ENCODE data around the gene NEU1.
A peak's percentile ranks its signal among the peaks of the same experiment; 100 is the strongest.
"Not testable (repeated sequence)": the region's sequence is repeated elsewhere in the genome, so short reads cannot be mapped to it uniquely, and the experiment has no call there.

Gene NEU1

DNA sequence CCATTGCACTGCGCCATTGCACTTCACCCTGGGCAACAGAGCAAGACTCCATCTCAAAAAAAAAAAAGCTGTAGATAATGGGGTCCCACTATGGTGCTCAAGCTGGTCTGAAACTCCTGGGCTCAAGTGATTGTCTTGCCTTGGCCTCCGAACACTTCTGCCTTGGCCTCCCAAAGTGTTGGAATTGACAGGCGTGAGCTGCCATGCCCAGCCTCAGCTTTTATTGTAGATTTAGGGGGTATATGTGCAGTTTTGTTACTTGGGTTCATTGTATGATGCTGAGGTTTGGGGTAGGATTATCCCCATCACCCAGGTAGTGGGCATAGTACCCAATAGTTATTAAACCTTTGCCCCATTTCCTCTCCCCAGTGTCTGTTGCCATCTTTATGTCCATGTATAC lies 23.7 kb downstream of the NEU1 start:
- no peak for DNase-seq (ENCODE audit: low spot score)

DNA sequence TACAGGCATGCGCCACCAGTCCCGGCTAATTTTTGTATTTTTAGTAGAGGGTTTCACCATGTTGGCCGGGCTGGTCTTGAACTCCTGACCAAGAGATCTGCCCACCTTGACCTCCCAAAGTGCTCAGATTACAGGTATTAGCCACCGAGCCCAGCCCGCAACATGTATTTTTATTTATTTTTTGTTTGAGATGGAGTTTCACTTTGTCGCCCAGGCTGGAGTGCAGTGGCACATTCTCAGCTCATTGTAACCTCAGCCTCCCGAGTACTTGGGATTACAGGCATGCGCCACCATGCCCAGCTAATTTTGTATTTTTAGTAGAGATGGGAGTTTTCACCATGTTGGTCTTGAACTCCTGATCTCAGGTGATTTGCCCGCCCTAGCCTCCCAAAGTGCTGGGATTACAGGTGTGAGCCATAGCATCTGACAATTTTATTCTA lies 24.5 kb downstream of the NEU1 start:
- not testable (repeated sequence) for DNase-seq (ENCODE audit: low spot score)

DNA sequence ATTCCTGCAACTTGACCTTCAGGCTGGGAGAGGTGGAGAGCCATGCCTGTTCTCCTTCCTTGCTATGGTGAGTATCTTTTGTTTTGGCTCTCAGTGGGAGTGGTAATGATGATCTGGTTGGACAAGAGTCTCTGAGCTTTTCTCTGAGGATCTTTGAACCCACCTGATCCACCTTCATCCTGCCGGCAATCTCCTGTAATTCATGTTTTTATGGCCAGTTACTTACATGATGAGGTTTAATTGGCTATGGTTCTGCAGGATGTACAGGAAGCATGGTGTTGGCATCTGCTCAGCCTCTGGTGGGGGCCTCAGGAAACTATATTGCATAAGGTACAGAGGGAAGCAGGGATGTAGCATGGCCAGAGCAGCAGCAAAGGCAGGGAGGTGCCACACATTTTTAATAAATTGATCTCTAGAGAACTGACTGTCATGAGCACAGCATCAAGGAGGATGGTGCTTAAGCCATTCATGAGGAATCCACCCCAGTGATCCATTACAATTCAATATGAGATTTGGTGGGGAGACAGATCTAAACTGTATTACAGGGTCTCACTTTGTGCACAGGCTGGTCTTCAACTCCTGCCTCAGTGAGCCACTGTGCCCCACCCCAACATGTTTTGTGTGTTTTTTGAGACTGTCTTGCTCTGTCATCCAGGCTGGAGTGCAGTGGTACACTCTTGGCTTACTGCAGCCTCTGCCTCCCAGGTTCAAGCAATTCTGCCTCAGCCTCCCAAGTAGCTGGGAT lies 25.1 kb downstream of the NEU1 start:
- no peak for DNase-seq (ENCODE audit: low spot score)

DNA sequence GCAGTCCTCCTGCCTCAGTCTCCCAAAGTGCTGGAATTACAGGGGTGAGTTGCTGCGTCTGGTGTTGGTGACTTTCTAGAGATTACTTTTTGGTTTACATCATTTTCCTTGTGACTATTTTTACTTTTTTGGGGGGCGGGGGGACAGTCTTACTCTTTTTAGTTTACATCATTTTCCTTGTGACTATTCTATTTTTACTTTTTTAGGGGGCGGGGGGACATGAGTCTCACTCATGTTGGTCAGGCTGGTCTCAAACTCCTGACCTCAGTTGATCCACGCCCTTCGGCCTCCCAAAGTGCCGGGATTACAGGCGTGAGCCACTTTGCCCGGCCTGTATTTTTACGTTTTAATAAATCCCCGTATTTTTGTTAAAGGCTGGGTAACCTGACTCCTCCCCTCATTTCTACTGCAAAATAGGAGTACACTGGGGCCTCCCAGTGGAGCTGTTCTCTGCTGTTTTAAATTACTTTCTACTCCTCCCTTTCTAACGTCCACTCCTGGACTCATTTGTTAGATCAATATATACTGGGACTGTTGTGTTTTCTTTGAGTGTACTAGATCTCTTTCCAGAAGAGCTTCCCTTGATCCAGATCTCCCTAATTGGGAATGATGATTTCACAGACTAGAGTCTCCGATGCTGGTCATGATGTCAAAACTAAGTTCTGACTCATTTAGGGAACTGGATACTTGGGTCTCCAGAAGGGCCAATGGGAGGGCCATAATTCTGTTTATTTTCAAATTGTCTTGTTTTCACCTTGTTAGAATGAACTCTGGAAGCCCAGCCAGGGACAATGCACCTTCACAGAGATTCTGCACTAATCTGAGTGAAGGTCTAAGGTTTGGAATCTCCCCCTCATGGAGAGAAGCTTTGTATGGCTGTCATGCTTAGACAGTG lies 25.9 kb downstream of the NEU1 start:
- DNase-seq (ENCODE audit: low spot score): no peak

DNA sequence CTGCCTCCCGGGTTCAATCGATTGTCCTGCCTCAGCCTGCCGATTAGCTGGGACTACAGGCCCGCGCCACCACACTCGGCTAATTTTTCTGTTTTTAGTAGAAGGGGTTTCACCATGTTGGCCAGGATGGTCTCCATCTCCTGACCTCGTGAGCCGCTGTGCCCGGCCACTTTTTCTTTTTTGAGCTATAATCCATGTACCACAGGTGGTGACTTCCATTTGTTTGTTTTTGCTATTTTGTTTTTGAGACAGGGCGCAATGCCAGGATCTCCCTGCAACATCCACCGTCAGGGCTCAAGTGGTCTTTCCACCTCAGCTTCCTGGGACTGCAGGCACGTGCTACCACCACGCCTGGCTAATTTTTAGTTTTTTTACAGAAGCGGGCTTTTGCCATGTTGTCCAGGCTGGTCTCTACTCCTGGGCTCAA lies 26.6 kb downstream of the NEU1 start:
- DNase-seq (ENCODE audit: low spot score): no peak

DNA sequence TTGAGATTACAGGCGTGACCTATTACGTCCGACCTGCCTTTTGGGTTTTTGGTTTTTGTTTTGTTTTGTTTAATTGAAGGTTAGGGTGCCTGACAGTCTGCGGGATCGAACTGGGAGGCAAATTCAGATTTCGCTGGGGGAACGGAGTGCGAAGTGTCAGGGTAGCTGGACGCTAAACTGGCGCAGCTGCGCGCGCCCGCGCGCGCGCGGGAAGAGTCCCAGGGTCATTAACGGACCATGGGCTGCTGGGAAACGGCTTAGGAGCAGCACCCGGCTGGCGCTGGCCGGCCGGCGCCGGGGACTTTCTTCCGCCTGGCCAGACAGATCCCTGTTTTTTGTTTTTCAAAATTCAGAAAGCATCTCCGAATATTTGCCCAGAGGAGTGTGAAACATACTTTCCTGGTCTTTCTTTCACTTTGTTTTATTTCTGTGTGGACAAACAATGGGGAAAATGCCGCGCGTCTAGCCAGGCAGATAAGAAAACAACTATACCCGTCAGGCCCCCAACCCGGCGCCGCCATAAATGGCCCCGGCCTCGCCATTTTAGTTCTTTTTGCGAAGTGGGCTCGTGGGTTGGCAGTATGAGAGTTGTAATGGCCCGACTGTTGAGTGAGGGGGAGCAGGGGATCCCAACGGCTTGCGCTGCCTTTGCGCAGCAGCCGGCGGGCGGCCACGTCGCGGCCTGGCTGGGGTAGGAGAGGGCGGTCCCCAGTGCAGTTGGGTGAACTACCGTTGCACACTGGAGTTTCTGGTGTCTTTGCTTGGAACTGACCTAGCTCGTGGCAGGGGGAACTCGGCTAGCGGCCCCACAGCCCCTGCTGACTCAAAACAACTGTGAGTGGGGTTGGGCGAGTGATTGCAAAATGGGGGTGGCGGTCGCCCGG lies 28.0 kb downstream of the NEU1 start:
- DNase-seq (ENCODE audit: low spot score): peak; percentile 90

DNA sequence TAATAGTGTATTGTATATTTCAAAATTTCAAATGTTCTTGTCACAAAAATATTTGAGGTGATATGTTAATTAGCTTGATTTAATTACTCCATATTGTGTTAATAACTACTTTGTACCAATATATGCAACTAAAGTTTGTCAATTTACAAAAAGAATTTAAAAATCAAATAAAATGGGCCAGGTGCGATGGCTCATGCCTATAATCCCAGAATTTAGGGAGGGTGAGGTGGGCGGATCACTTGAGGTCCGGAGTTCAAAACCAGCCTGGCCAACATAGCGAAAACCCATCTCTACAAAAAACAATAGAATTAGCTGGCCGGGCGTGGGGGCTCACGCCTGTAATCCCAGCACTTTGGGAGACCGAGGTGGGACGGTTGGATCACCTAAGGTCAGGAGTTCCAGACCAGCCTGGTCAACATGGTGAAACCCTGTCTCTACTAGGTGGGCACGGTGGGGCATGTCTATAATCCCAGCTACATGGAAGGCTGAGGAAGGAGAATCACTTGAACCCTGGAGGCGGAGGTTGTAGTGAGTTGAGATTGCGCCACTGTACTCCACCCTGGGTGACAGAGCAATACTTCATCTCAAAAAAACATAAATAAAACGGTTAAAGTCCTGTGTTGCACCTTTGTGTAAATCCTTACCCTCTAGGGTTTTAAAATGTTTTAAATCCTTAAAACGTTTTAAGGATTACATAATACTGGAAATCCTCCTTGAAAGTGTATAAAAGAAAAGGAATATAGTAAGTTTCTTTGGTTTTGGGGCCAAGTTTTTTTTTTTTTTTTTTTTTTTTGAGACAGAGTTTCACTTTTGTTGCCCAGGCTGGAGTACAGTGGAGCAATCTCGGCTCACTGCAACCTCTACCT lies 31.0 kb downstream of the NEU1 start:
- DNase-seq (ENCODE audit: low spot score): no peak

DNA sequence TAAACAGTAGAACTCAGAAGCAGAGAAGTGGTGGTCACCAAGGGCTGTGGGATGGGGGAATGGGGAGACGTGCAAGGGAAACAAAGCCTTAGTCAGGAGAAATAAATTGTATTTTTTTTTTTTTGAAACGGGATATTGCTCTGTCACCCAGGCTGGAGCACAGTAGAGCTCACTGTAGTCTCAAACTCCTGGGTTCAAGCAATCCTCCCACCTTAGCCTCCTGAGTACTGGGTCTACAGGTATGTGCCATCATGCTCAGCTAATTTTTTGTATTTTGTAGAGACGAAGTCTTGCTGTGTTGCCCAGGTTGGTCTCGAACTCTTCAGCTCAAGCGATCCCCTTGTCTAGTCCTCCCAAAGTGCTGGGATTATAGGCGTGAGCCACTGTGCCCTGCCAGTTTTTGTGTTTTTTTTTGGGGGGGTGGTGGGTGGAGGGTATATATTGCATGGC lies 31.7 kb downstream of the NEU1 start:
- no peak for DNase-seq (ENCODE audit: low spot score)

DNA sequence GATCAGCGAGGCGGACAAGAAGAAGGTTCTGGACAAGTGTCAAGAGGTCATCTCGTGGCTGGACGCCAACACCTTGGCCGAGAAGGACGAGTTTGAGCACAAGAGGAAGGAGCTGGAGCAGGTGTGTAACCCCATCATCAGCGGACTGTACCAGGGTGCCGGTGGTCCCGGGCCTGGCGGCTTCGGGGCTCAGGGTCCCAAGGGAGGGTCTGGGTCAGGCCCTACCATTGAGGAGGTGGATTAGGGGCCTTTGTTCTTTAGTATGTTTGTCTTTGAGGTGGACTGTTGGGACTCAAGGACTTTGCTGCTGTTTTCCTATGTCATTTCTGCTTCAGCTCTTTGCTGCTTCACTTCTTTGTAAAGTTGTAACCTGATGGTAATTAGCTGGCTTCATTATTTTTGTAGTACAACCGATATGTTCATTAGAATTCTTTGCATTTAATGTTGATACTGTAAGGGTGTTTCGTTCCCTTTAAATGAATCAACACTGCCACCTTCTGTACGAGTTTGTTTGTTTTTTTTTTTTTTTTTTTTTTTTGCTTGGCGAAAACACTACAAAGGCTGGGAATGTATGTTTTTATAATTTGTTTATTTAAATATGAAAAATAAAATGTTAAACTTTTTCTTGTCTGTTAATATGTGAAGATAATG lies 32.9 kb downstream of the NEU1 start:
- peak; percentile 55 for DNase-seq (ENCODE audit: low spot score)

DNA sequence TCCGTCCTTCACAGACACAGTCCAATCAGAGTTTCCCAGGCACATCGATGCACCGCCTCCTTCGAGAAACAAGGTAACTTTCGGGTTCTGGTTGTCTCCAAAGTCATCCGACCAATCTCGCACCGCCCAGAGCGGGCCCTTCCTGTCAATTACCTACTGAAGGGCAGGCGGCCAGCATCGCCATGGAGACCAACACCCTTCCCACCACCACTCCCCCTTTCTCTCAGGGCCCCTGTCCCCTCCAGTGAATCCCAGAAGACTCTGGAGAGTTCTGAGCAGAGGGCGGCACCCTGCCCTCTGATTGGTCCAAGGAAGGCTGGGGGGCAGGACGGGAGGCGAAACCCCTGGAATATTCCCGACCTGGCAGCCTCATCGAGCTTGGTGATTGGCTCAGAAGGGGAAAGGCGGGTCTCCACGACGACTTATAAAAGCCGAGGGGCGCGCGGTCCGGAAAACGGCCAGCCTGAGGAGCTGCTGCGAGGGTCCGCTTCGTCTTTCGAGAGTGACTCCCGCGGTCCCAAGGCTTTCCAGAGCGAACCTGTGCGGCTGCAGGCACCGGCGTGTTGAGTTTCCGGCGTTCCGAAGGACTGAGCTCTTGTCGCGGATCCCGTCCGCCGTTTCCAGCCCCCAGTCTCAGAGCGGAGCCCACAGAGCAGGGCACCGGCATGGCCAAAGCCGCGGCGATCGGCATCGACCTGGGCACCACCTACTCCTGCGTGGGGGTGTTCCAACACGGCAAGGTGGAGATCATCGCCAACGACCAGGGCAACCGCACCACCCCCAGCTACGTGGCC lies 35.1 kb downstream of the NEU1 start, which contains the start of gene HSPA1B:
Gene HSPA1B (plus strand): TSS at position 453 of the 794 bp plus-strand sequence. CDS start 213 bp downstream, at position 666.
- peak; percentile 100 for DNase-seq (ENCODE audit: low spot score)

DNA sequence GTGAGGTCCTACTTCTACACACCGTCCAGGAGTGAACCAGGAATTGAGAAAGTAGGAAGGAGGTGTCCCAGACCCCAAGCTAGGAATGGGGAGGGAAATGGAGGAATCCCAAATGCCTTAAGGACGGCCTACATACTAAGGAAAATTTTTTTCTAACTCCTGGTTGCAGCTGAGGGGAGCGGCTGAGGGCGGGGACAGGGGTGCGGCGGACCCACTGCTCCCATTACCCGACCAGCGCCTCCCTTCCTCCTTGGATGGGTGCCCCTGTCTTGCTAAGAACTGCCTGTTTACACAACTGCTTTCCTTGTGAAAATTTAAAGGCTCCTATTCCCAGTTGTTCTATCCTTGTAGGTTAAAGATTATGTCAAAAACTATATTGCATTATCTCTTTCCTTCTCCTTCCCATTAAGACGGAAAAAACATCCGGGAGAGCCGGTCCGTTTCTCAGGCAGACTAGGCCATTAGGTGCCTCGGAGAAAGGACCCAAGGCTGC lies 35.8 kb downstream of the NEU1 start:
- DNase-seq (ENCODE audit: low spot score): peak; percentile 86

DNA sequence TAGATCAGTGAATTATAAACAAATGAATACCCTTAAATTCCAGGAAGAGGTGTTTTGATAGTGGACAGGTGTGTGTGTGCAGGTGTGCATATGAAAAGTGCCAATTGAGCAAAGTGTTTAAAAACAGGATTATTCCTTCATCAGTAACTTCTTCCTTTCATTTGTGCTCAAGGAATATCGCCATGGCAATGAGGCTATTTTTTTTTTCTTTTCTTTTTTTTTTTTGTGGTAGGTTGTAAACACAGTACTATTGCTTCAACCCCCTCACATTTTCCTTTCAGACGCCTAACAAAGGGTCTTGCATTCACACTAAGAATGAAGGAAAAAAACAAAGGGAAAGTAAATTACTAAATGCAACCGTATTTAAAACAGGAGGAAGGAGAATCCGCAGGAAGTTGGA lies 37.1 kb downstream of the NEU1 start:
- no peak for DNase-seq (ENCODE audit: low spot score)

DNA sequence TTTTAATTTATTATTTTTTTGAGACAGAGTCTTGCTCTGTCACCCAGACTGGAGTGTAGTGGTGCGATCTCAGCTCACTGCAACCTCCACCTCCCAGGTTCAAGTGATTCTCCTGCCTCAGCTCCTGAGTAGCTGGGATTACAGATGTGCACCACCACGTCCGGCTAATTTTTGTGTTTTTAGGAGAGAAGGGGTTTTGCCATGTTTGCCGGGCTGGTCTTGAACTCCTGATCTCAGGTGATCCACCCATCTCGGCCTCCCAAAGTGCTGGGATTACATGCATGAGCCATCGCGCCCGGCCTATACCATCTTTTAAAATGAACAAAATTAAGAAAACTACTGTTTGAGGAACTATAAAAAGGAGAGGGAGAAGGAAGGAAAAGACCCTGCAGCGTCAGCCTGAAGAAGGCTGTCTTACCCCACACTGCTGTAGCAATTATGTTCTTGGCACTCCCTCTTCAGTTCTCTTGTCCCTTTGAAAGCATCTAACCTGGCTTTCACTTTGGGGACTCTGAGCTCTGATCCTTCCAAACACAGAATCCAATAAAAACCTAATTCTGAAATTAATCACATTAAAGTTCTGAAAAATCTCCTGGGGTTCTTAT lies 38.9 kb downstream of the NEU1 start:
- not testable (repeated sequence) for DNase-seq (ENCODE audit: low spot score)

DNA sequence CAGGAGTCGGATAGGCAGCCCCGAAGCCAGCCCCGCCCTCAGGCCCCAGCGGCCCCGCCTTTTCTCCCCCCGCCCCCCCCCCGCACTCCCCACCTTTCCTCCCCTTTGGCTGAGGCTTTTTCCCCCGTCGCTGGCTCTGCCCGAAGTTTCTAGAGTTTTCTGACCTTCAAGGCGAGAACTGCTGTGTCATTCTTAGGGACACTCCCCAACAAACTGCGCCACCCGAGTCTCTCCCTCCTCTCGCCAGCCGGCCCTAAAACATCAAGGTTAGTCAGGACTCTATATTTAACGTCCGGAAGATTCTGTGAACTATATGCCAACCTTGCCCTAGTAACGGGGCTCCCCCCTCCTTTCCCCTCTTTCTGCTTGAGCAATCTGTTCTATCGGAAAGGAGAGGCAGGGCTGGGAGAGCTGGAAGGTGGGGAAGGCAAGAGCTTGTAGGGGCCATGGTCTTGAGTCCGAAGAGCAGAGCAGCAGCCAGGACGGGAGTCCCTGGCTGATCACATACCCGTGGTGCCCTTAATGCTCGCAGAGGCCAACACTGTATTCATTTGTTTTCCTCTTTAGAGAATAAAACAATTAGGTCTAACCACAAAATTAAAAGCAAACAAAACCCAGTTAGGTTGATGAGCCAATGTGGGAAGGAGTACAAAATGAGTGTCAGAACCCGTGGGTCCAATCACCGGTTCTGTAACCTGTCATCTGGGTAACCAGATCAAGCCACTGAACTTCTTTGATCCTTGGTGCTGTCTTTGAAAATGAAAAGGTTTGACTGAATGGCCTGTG lies 40.4 kb downstream of the NEU1 start:
- DNase-seq (ENCODE audit: low spot score): peak; percentile 87

DNA sequence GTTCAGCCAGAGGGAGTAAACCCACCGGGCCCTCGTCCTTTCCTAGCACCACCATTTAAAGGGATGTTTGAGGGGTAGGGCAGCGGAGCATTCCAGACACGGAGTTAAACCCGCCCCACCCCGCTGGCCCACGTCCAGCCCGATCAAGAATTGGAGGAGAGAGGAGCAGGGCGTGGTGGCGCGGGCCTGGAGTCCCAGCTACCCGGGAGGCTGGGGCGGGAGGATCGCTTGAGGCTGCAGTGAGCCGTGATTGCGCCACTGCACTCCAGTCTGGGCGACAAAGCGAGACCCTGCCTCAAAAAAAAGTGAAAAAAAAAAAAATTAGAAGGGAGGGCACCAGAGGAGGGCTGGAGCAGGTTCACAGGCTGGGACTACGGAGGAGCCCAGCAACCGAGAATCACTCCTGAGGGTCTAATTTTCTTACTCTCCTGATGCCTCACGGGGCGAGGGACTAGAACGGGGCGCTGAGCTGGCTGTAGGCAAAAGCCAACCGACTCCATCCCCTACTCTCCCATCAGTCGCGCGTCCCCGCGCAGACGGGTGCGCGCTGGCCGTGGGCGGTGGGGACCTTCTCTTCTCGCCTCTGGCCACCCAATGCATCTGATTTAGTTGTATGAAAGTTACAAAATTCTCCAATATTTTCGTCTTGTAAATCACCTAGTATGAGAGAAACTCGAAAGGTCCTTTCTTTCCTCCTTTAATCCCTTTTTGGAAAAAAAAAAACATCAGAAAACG lies 41.2 kb downstream of the NEU1 start:
- DNase-seq (ENCODE audit: low spot score): peak; percentile 60

DNA sequence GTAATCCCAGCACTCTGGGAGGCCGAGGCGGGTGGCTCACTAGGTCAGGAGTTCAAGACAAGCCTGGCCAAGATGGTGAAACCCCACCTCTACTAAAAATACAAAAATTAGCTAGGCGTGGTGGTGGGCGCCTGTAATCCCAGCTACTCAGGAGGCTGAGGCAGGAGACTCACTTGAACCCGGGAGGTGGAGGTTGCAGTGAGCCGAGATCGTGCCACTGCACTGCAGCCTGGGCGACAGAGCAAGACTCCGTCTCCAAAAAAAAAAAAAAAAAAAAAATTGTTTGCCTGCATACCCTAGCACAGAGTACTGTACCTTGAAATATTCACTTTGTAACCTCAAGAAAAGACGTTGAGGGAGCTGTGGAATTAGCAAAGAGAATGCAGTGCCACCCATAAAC lies 42.2 kb downstream of the NEU1 start:
- not testable (repeated sequence) for DNase-seq (ENCODE audit: low spot score)

DNA sequence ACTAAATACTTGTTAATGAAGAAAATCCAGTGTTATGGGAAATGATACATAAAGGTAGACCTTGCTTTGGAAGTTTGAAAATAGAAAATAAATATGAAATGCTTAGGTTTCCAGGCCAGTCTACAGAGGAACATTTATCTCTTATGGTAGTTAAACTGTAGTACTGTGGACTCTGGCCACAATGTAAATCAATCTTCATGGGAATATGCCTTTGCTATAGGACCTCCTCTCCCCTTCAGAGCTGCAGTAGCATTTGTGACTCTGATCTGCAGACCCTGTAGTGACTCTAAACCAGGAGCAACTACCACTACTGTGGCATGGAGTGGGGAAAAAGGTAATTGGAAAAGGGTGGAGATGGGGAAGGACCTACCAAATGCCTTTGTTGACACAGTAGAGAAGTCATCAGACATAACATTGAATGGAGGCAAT lies 42.7 kb downstream of the NEU1 start:
- no peak for DNase-seq (ENCODE audit: low spot score)
